ENCODE data around the gene SLC10A3.
A peak's percentile ranks its signal among the peaks of the same experiment; 100 is the strongest.

SLC10A3 gene

DNA sequence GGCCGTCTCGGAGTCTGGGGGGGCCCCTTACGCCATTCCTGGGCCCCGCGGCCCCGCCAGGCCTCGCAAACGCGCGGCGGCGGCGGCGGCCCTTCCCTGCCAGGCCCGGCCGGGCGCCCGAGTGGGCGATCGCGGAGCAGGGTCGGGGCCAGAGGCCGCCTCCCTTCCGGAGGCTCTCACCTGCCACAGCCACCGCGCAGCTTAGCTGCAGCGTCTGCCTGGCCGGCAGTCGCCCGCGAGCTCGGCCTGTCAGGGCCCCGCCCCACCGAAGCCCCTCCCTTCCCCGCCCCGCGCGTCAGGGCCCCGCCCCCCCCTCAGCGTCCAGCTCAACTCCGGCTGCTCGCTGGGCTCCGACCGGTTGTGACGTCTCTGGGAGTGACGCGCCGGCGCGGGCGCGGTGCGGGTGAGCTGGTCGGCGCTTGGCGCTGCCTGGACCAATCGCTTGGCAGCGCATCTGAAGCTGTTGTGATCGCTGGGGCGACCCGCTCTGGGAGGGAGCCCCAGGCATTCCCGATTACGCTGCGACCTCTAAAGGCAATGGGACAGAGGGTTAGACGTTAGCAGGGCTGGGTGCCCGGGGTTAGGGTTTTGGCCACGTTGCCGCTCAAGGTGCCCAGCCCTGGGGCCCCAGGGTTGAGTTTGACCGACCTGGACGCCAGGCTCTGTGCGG, at the start of gene SLC10A3 (continued):
- peak; percentile 59 for TF ChIP-seq SP7 (tag by site-specific recombination; IDR thresholded peaks at IDR 0.05)
- TF ChIP-seq ZFHX2 (tag by site-specific recombination; conservative IDR thresholded peaks at IDR 0.05): no peak
- no peak for TF ChIP-seq ZNF239 (tag by site-specific recombination; IDR thresholded peaks at IDR 0.05)
- TF ChIP-seq ZNF596 (tag by site-specific recombination; IDR thresholded peaks at IDR 0.05): no peak
- TF ChIP-seq HOXC10 (CRISPR knock-in tag; IDR thresholded peaks at IDR 0.05): 0 out of 2 replicates have a peak, but pooled peaks have one; percentile 22
- TF ChIP-seq, protein P1, sequence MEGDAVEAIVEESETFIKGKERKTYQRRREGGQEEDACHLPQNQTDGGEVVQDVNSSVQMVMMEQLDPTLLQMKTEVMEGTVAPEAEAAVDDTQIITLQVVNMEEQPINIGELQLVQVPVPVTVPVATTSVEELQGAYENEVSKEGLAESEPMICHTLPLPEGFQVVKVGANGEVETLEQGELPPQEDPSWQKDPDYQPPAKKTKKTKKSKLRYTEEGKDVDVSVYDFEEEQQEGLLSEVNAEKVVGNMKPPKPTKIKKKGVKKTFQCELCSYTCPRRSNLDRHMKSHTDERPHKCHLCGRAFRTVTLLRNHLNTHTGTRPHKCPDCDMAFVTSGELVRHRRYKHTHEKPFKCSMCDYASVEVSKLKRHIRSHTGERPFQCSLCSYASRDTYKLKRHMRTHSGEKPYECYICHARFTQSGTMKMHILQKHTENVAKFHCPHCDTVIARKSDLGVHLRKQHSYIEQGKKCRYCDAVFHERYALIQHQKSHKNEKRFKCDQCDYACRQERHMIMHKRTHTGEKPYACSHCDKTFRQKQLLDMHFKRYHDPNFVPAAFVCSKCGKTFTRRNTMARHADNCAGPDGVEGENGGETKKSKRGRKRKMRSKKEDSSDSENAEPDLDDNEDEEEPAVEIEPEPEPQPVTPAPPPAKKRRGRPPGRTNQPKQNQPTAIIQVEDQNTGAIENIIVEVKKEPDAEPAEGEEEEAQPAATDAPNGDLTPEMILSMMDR (tag by site-specific recombination; IDR thresholded peaks at IDR 0.05): peak; percentile 69; the same call in 1 of the 2 replicates
- no peak for TF ChIP-seq KLF7 (tag by site-specific recombination; IDR thresholded peaks at IDR 0.05; ENCODE audit: borderline replicate concordance)
- peak; percentile 63 for TF ChIP-seq ZEB2 (tag by site-specific recombination; IDR thresholded peaks at IDR 0.05)
- 0 out of 2 replicates have a peak, but pooled peaks have one; percentile 37 for TF ChIP-seq ZNF324 (tag by site-specific recombination; IDR thresholded peaks at IDR 0.05)
- peak; percentile 45; the same call in 1 of the 2 replicates for TF ChIP-seq KLF9 (tag by site-specific recombination; IDR thresholded peaks at IDR 0.05; ENCODE audit: low read depth)
- TF ChIP-seq ZNF223 (tag by site-specific recombination; IDR thresholded peaks at IDR 0.05): peak; percentile 75; the same call in 1 of the 2 replicates
- TF ChIP-seq, protein P2, sequence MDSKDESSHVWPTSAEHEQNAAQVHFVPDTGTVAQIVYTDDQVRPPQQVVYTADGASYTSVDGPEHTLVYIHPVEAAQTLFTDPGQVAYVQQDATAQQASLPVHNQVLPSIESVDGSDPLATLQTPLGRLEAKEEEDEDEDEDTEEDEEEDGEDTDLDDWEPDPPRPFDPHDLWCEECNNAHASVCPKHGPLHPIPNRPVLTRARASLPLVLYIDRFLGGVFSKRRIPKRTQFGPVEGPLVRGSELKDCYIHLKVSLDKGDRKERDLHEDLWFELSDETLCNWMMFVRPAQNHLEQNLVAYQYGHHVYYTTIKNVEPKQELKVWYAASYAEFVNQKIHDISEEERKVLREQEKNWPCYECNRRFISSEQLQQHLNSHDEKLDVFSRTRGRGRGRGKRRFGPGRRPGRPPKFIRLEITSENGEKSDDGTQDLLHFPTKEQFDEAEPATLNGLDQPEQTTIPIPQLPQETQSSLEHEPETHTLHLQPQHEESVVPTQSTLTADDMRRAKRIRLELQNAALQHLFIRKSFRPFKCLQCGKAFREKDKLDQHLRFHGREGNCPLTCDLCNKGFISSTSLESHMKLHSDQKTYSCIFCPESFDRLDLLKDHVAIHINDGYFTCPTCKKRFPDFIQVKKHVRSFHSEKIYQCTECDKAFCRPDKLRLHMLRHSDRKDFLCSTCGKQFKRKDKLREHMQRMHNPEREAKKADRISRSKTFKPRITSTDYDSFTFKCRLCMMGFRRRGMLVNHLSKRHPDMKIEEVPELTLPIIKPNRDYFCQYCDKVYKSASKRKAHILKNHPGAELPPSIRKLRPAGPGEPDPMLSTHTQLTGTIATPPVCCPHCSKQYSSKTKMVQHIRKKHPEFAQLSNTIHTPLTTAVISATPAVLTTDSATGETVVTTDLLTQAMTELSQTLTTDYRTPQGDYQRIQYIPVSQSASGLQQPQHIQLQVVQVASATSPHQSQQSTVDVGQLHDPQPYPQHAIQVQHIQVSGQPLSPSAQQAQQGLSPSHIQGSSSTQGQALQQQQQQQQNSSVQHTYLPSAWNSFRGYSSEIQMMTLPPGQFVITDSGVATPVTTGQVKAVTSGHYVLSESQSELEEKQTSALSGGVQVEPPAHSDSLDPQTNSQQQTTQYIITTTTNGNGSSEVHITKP (tag by site-specific recombination; IDR thresholded peaks at IDR 0.05): 0 out of 2 replicates have a peak, but pooled peaks have one; percentile 63
- TF ChIP-seq SP2 (tag by site-specific recombination; IDR thresholded peaks at IDR 0.05): peak; percentile 83
- TF ChIP-seq BCL11A (tag by site-specific recombination; IDR thresholded peaks at IDR 0.05; ENCODE audit: low read depth): no peak
- peak; percentile 62 for TF ChIP-seq ZNF600 (tag by site-specific recombination; IDR thresholded peaks at IDR 0.05)
- no peak for TF ChIP-seq ZNF654 (tag by site-specific recombination; IDR thresholded peaks at IDR 0.05; ENCODE audit: low read depth)
- TF ChIP-seq ZNF184 (tag by site-specific recombination; IDR thresholded peaks at IDR 0.05): 0 out of 2 replicates have a peak, but pooled peaks have one; percentile 35
- TF ChIP-seq RBAK (tag by site-specific recombination; IDR thresholded peaks at IDR 0.05): no peak
- TF ChIP-seq ZNF677 (tag by site-specific recombination; IDR thresholded peaks at IDR 0.05): peak; percentile 47; the same call in 1 of the 2 replicates
- no peak for TF ChIP-seq ZNF292 (tag by site-specific recombination; IDR thresholded peaks at IDR 0.05; ENCODE audit: borderline replicate concordance, low read depth)
- TF ChIP-seq SP3 (tag by site-specific recombination; IDR thresholded peaks at IDR 0.05): peak; percentile 67
- 0 out of 2 replicates have a peak, but pooled peaks have one; percentile 49 for TF ChIP-seq ZNF843 (tag by site-specific recombination; IDR thresholded peaks at IDR 0.05)
- TF ChIP-seq, protein P3, sequence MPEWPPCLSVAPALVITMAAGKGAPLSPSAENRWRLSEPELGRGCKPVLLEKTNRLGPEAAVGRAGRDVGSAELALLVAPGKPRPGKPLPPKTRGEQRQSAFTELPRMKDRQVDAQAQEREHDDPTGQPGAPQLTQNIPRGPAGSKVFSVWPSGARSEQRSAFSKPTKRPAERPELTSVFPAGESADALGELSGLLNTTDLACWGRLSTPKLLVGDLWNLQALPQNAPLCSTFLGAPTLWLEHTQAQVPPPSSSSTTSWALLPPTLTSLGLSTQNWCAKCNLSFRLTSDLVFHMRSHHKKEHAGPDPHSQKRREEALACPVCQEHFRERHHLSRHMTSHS (tag by site-specific recombination; IDR thresholded peaks at IDR 0.05): no peak
- peak; percentile 16; the same call in 1 of the 2 replicates for TF ChIP-seq BCL11B (tag by site-specific recombination; IDR thresholded peaks at IDR 0.05; ENCODE audit: low read depth)
- TF ChIP-seq, protein P4, sequence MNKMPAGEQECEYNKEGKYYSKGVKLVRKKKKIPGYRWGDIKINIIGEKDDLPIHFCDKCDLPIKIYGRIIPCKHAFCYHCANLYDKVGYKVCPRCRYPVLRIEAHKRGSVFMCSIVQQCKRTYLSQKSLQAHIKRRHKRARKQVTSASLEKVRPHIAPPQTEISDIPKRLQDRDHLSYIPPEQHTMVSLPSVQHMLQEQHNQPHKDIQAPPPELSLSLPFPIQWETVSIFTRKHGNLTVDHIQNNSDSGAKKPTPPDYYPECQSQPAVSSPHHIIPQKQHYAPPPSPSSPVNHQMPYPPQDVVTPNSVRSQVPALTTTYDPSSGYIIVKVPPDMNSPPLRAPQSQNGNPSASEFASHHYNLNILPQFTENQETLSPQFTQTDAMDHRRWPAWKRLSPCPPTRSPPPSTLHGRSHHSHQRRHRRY (tag by site-specific recombination; IDR thresholded peaks at IDR 0.05): no peak
- TF ChIP-seq, protein P5, sequence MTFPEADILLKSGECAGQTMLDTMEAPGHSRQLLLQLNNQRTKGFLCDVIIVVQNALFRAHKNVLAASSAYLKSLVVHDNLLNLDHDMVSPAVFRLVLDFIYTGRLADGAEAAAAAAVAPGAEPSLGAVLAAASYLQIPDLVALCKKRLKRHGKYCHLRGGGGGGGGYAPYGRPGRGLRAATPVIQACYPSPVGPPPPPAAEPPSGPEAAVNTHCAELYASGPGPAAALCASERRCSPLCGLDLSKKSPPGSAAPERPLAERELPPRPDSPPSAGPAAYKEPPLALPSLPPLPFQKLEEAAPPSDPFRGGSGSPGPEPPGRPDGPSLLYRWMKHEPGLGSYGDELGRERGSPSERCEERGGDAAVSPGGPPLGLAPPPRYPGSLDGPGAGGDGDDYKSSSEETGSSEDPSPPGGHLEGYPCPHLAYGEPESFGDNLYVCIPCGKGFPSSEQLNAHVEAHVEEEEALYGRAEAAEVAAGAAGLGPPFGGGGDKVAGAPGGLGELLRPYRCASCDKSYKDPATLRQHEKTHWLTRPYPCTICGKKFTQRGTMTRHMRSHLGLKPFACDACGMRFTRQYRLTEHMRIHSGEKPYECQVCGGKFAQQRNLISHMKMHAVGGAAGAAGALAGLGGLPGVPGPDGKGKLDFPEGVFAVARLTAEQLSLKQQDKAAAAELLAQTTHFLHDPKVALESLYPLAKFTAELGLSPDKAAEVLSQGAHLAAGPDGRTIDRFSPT (tag by site-specific recombination; IDR thresholded peaks at IDR 0.05): peak; percentile 79

Data from HEK293 (cell line).